ENCODE results near the gene SETD5.

DNA sequence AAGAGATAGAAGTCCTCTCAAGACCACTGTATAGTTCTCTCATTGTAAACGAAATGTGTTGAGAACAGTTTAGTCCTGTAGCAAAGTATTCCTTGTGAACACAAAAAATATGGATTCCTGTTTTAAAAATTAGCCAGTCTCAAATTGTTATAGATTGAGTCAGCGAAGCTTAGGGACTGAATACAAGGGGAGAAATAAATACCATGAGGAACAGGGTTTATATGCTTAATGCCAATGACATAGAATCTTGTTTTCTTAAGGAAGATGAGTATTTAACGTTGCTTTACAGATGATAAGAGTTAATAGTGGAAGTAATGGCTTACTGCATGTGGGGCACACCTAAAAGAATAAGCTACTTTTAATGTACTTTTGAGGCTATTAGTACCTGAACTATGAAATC, 37.9 kb downstream of the SETD5 start:
- TF ChIP-seq, protein P1, sequence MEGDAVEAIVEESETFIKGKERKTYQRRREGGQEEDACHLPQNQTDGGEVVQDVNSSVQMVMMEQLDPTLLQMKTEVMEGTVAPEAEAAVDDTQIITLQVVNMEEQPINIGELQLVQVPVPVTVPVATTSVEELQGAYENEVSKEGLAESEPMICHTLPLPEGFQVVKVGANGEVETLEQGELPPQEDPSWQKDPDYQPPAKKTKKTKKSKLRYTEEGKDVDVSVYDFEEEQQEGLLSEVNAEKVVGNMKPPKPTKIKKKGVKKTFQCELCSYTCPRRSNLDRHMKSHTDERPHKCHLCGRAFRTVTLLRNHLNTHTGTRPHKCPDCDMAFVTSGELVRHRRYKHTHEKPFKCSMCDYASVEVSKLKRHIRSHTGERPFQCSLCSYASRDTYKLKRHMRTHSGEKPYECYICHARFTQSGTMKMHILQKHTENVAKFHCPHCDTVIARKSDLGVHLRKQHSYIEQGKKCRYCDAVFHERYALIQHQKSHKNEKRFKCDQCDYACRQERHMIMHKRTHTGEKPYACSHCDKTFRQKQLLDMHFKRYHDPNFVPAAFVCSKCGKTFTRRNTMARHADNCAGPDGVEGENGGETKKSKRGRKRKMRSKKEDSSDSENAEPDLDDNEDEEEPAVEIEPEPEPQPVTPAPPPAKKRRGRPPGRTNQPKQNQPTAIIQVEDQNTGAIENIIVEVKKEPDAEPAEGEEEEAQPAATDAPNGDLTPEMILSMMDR (conservative IDR thresholded peaks at IDR 0.05 in 1 of 2, IDR thresholded peaks at IDR 0.05 in 1 of 2; ENCODE audit: low read depth in 1 of 2, low read length in 2 of 2) = no peak
- no peak for TF ChIP-seq EZH2 (IDR thresholded peaks at IDR 0.05; ENCODE audit: low read length, missing control alignments)

Data from fibroblast of lung (primary cell).